Ammon's horn (tissue), 1 donor: ENCODE data around the gene C5orf47.
"Not testable (repeated sequence)": the region's sequence is repeated elsewhere in the genome, so short reads cannot be mapped to it uniquely, and the experiment has no call there.

ENCODE experiments used
- DNase-seq: peaks from one replicate; pipeline ENCODE4 v3.0.0-alpha.2; 2016; ENCODE audit warnings: low spot score

Gene C5orf47

GRCh38 chr5:173970878-173971650, 17.9 kb upstream of the C5orf47 start:
- no peak for DNase-seq

GRCh38 chr5:173971681-173972345, 17.2 kb upstream of the C5orf47 start:
- no peak for DNase-seq

- no peak for DNase-seq
Observed at GRCh38 chr5:173972607-173972924, 16.4 kb upstream of the C5orf47 start.

DNA sequence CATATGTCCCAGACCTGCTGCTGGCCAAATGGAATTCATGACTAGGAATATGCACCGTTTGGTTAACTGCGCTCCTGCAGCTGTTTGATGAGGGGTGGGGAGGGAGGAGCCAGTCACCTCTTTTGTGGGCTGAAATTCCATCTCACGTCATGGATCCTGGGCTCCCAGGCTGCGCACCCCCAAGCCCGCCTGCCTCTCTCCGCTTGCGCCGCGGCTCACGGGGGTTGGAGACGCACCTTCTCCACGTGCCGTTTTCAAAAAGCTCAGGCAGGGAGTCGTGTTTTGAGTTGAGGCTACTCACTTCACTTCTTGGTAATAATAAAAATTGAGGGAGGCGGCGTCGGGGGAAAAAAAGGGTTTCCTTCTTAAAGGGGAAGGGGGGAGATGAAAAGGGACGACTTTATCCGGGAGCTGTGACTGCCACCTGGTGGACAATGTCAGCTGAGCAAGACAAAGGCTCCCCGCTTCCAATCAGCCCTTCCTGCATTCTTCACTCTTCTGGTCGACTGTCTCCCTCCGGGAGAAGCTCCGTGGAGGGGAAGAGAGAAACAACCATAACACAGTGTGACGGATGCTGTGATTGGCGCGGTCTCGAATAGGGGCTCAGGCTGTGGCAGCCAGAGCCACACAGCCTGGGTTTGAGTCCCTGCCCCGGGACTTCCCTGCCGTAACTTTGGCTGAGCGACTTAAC, 15.9 kb upstream of the C5orf47 start:
- DNase-seq: peak; percentile 92

- DNase-seq: no peak
Observed at GRCh38 chr5:173973616-173973969, 15.4 kb upstream of the C5orf47 start.

DNA sequence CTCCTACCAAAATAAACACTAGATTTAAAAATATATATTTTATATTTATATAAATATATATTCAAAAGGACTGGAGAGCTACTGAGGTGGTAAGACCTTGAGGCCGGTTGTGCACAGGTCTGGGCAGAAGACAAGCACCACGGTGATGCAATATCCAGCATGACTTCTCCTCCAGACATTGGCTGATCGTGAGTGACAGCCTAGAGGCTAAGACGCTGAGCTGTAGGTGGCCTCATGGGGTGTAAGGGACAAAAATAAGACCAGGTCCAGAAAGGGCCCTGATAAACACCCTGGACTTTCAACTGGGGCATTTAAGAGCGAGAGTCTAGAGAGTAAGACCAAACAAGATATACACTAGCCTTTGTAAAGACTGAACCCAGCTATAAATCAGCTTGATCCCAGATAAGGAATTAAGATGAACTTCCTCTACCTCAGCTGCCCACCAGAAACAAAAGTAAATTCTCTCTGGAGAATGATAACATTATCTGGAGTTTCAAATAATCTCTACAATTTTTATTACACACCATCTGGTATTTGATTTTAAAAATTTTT, 14.2 kb upstream of the C5orf47 start:
- no peak for DNase-seq

DNA sequence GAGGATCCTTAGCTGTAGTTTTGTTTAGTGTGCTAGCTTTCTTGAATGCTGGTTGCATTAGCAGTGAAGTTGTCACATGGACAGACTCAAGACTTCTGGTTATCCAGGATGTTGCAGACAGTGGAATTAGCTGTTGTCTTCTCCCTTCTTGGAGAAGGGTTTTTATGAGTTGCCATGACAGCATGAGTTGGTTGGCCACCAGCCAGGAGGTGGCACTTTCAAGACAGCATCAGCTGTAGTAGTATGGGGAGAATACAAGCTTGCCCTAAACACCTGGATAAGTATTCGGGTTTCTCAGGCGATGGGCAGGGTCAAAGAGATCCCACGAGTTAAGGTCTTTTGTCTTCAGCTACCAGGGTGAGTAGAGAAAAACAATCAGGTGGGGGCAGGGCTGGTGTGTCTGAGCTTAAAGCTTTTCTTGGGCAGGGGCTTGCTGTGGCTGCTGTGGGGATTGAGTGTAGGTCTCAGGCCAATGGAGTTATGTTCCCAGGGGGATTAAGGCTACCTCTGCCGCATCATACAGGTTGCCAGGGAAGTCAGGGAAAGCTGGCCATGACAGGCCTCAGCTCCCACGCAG, 7.7 kb upstream of the C5orf47 start:
- DNase-seq: no peak

- peak; percentile 40 for DNase-seq
Observed at GRCh38 chr5:173984218-173984617, 4.8 kb upstream of the C5orf47 start.

GRCh38 chr5:173989432-173990082, 587 bp downstream of the C5orf47 start:
- DNase-seq: no peak

- DNase-seq: no peak
Observed at GRCh38 chr5:173997331-173997730, 8.4 kb downstream of the C5orf47 start.

DNA sequence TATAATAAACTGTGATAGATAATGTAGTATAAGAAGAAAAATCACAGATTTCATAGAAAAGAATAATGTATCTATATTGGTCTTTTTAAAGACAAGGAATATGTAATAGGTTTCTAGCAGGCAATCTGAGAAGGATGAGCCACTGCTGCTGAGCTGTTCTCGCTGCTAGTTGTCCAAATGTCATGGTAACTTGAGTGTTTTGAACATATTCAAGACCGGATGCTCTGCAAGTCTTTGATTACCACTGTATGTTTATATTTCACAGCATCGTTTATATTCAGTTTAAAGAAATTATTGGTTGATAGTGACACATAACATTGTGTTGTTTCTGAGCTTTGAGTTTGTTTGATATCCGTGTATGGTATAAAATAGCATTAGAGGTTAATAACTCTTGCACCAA, 9.6 kb downstream of the C5orf47 start:
- no peak for DNase-seq

DNA sequence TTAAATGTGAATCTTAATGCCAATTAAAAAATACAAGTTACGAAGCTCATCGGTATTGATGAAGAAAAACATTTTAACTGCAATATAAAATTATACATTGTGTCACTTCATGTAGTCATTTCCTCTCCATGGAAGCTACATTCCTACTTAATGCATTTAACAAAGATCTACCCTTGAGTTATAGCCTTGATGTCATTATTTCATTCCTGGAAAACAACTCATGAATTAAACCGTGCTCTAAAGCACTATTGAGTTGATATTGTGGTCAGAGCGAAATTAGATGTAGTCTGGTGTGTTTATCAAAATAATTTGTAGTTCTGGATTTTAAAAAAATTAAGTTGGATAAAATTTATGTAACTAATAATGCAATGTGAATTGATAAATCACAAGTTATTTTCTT, 11.1 kb downstream of the C5orf47 start:
- DNase-seq: no peak

DNA sequence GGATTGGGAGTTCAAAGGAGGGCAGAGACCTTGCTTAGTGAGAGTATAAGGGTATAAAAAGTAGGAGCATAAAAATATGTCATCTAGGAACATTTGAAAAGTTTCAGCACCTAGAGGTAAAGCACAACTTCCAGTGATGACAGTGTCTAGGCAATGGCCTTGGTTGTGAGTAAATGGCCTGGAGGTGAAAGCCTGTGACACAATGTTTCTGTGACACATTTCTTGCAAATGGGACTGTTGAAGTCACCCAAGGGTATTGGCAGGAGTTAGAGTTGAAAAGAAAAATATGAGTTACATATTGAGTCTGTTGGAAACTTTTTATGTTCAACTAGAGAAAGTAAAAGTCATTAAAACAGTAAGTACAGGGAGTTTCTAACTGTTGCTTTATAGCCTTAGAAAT, 14.8 kb downstream of the C5orf47 start:
- DNase-seq: no peak

DNA sequence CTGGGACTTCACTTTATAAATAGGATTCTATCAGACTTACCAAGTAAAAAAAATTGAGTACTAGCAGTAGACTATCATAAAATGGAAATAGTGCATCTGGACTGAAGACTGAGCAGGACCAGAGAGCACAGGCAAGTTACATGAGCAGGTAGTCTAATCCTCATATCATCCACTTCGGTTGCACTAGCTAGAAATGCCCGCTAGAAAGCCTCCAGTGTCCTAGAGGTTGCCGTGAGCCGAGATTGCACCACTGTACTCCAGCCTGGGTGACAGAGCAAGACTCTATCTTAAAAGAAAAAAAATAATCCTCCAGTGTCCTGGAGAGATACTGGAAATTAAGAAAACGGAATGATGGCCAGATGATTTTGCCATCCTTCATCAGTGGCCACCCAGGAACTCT, 20.0 kb downstream of the C5orf47 start:
- no peak for DNase-seq

DNA sequence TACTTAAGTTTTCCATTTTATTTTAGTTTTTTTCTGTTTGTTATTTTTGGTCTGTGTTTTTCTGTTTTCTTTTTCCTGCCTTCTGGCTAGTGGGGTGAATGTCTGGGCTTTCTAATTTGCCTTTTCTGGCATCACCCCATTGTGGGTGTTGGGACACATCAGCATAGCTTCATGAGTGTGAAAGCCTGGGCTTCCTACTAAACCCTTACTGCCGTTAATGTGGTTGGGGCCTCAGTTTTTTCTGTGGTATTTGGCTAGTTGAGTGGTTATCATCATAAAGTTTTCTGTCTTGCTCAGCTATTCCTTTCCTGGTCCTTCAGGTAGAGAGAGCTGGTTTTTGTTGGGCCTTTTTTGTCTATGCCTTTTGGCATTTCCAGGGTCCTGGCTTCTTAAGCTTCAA, 21.4 kb downstream of the C5orf47 start:
- no peak for DNase-seq

DNA sequence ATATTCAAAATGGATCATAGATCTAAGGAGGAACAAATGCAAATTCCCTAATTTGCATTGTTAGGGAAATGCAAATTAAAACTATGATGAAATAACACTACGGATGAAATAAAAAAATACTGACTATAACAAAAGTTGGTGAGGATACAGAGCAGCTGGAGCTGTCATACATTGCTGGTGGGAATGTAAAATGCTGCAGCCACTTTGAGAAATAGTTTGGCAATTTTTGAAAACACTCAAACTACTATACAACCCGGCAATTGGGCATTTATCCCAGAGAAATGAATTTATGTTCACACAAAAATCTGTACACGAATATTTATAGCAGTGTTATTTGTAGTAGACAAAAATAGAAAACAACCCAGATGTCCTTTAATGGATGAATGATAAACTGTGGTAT, 22.5 kb downstream of the C5orf47 start:
- DNase-seq: no peak

GRCh38 chr5:174020069-174020927, 31.3 kb downstream of the C5orf47 start:
- DNase-seq: not testable (repeated sequence)

- DNase-seq: no peak
Observed at GRCh38 chr5:174020928-174021304, 31.9 kb downstream of the C5orf47 start.

DNA sequence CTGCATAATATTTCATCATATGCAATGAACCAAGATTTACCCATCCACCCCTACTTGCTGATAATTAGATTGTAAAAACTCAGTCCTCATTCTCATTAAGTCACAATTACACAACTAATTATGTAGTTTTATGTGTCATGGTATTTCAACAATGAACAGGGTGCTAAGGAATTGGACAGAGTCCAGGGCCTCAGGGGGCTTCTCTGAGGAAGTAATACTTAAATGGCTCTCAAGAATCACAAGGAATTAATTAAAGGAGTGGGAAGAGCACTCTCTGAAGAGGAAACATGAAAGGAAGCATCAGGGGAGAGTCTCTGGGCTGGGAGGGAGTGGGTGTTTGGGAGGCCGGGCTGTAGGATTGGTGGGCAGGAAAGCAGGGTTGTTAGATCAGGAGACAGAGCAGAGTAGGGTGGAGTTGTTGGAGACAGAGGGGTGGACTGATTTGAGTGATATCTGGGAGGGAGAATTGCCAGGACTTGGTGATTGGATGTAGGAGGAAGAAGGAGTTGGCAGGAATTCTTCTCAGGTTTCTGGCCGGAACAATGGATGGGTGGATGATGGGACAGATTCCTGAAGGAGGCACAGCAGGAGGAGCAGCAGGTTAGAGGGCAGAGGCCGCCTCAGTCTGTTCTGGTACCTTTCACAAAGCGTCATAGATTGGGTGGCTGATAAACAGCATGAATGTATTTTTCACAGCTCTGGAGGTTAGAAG, 33.6 kb downstream of the C5orf47 start:
- no peak for DNase-seq

DNA sequence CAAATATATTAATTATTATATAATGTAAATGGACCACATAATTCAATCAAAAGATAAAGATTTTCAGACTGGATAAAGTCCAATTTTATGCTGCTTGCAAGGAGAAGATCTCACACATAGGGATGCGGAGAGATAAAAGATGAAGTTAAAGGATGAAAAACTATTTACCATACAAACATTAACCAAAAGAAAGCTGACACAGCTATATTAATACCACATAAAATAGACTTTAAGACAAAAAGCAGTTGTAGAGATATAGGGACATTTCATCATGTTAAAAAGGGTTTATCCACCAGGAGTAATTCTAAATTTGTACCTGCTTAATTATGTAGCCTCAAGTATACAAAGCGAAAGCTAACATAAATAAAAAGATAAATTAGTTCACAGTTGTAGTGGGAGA, 41.3 kb downstream of the C5orf47 start:
- no peak for DNase-seq
